ENCODE measurements around the gene RITA1.
A peak's percentile ranks its signal among the peaks of the same experiment; 100 is the strongest.

RITA1 gene

GRCh38 chr12:113179023-113179422 lies 6.5 kb upstream of the RITA1 start:
- DNase-seq (ENCODE audit: low read depth) = no peak

GRCh38 chr12:113180333-113180732 lies 5.2 kb upstream of the RITA1 start:
- no peak for DNase-seq (ENCODE audit: low read depth)

- DNase-seq (ENCODE audit: low read depth) = no peak
Observed at GRCh38 chr12:113181975-113182374, 3.5 kb upstream of the RITA1 start.

DNA sequence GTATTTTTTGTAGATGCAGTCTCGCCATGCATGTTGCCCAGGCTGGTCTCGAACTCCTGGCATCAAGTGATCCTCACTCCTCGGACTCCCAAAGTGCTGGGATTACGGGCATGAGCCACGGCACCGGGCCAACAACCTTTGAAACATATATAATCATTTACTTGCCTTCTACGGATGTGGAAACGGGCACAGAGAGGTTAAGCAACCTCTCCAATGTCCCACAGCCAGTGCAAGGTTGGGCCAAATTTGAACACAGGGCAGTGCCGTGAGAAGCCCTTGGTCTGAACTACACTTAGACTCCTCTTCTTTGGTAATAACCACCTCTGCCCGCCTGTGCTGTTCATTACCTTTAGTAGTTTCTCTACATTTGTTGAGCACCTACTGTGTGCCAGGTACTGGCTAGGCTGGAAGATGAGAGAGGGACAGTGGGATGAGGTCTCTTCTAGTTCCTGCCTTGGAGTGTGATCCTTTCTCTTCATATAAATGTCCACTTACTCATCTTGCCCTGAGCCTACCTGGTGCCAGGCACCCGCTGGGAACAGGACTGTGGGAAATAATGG lies 2.4 kb upstream of the RITA1 start:
- no peak for DNase-seq (ENCODE audit: low read depth)

- DNase-seq (ENCODE audit: low read depth) = no peak
Observed at GRCh38 chr12:113184098-113184899, 1.2 kb upstream of the RITA1 start.

DNA sequence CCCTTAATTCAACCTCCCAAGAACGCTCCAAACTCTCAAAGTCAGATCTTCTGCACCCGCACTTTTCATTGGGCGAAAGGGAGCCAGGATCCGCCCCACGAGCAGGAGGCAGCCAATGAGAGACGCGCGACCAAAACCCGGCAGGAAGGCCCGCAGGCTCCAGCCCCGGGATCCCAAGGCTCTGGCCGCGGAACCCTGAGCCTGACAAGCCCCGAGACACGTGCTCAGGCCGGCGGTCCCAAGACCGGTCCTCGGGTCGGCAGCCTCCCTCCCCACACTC lies 681 bp upstream of the RITA1 start:
- peak; percentile 85 for DNase-seq (ENCODE audit: low read depth)

- DNase-seq (ENCODE audit: low read depth) = no peak
Observed at GRCh38 chr12:113186033-113186365, 478 bp downstream of the RITA1 start.

DNA sequence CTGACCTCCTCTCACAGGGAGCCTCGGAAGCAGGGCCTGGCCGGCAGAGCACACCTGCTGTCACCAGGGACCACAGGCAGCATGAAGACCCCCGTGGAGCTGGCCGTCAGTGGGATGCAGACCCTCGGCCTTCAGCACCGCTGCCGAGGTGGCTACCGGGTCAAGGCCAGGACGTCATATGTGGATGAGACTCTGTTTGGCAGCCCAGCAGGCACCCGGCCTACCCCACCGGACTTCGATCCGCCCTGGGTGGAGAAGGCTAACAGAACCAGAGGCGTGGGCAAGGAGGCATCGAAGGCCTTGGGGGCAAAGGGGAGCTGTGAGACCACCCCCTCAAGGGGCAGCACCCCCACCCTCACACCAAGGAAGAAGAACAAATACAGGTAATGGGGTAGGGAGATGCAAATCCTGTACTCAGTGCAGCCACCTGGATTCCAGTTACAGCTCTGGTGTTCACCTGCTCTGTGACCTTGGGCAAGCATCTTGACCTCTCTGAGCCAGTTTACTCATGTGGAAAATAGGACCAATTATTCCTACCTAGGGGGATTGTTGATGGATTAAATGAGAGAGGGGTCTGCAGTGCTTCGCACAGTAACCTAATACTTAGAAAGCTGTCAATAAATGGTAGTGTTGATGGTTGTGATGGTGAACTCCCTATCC lies 1.3 kb downstream of the RITA1 start:
- DNase-seq (ENCODE audit: low read depth) = no peak

GRCh38 chr12:113189361-113189760 lies 3.8 kb downstream of the RITA1 start:
- no peak for DNase-seq (ENCODE audit: low read depth)

DNA sequence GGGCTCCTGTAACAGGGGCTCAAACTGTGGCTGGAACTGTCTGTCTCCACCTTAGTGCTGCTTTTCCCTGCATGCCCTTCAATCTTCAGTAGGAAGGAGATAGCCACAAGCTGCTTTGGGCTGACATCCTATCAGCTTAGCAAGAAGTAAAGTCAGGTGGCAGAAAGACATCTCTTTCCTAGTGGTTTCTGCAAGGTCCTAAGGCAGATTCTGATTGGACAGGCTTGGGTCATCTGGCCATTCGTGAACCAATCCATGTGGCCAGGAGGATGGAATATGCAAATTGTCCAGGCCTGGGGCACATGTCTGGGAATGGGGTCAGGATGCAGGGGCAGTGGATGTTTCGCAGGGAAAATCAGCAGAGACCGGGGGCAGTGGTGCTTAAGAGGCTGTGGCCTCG lies 5.2 kb downstream of the RITA1 start:
- DNase-seq (ENCODE audit: low read depth) = no peak

DNA sequence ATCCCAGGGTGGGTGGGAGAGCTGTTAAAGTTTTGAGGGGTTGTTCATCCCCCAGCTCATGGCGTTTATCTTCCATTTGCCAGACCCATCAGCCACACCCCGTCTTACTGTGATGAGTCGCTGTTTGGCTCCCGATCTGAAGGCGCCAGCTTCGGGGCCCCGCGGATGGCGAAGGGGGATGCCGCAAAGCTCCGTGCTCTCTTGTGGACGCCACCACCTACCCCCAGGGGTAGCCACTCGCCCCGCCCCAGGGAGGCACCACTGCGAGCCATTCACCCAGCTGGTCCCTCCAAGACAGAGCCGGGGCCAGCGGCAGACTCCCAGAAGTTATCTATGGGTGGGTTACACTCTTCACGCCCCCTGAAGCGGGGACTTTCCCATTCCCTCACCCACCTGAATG lies 5.7 kb downstream of the RITA1 start:
- DNase-seq (ENCODE audit: low read depth) = no peak

DNA sequence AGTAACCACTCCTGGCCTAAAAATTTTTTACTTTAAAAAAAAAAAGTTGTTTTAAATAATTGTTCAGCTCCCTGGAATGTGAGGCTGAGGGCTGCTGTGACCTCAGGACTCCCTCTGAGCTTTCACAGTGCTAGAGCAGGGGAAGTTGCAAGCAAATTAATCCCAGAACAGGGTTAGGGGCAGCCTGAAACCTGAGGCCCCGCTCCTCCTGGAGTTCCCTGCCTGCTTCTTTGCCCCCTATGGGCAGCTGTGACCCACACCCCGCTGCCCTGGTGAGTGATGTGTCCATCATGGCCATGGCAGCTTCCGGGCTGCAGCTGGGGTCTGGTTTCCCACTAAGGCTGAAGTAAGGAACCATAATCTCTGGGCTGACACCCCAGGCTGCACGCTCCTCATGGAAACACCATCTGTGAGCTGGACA lies 9.5 kb downstream of the RITA1 start:
- peak; percentile 49 for DNase-seq (ENCODE audit: low read depth)

DNA sequence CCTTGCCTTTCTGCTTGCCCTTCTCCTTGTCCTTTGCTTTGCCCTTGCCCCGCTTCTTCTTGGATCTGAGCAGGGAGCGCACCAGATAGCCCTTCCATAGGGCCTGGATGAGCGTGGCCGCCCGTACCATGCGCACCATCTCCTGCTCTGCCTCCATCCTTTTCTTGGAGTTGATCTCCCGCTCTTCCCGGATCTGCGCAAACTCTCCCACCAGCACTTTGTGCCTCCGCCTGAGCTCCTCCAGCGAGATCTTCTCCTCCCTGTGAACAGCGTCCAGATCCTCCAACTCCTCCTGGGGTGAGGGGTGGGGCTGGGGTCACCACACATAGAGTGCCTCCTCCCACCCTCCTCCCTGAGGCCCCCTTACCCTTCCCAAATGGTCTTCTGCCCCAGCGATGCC lies 10.1 kb downstream of the RITA1 start:
- DNase-seq (ENCODE audit: low read depth) = no peak

GRCh38 chr12:113196582-113196981 lies 11.1 kb downstream of the RITA1 start:
- DNase-seq (ENCODE audit: low read depth) = no peak

DNA sequence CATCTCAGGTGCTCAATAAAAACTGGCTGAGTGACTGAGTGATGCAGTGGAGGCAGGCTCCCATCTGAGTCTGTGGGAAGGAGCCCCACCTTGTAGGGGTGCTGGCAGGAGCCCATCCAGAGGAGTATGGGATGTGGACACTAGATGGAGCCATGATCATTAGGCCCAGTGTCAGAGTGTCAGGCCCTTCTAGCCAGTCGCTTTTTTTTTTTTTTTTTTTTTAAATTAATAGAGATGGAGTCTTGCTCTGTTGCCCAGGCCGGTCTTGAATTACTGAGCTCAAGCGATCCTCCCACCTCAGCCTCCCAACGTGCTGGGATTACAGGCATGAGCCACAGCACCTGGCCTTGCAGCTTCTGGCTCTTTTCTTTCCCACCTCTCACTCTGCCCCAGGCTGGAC lies 11.5 kb downstream of the RITA1 start:
- DNase-seq (ENCODE audit: low read depth) = peak; percentile 47

GRCh38 chr12:113197518-113198077 lies 12.1 kb downstream of the RITA1 start:
- no peak for DNase-seq (ENCODE audit: low read depth)

- DNase-seq (ENCODE audit: low read depth) = no peak
Observed at GRCh38 chr12:113198296-113198695, 12.8 kb downstream of the RITA1 start.

- no peak for DNase-seq (ENCODE audit: low read depth)
Observed at GRCh38 chr12:113200021-113200797, 14.7 kb downstream of the RITA1 start.

- no peak for DNase-seq (ENCODE audit: low read depth)
Observed at GRCh38 chr12:113201187-113202177, 16.0 kb downstream of the RITA1 start.

GRCh38 chr12:113202300-113203075 lies 17.0 kb downstream of the RITA1 start:
- DNase-seq (ENCODE audit: low read depth) = no peak

Measured in HS-5 (cell line).